IMR-90 (cell line): Measurements from ENCODE around the gene DNAJC19. TPM values are rescaled to one million over a fixed set of nuclear protein-coding genes. Genes with fewer than 3 reads are reported as not detected.

Experiments
- ATAC-seq: fragments of 200-7000 bp; cut with Tn5 transposase; 2 replicates; pipeline ENCODE4 v1.9.1; 2020; ENCODE audit warnings: low read depth, mild to moderate bottlenecking, moderate library complexity
- BruUV-seq: library from RNA; stranded (reverse); fragments of 400-500 nt; replicated peaks from 2 replicates; lab custom pipeline; 2021; lab: Mats Ljungman, UMichigan
- CTCF ChIA-PET: fragments of 300-600 bp; formaldehyde crosslinking; extraction: SDS; loops from one replicate; lab custom pipeline; 2021; ENCODE audit warnings: antibody characterized with exemption; lab: Yijun Ruan, JAX
- POLR2A ChIA-PET: fragments of 300-600 bp; sonication (Branson Sonifier 250); formaldehyde crosslinking; loops from one replicate; lab custom pipeline; 2022; ENCODE audit warnings: antibody characterized with exemption; ENCODE audit not compliant: unreplicated experiment; lab: Charles Lee
- DNase-seq: peaks from one replicate; pipeline ENCODE4 v3.0.0; 2013
- H2AFZ ChIP-seq: replicated peaks from 2 replicates; pipeline ENCODE3; 2013; ENCODE audit warnings: low read length, mild to moderate bottlenecking; ENCODE audit not compliant: poor library complexity
- H2AK5ac ChIP-seq: 2 replicates; pipeline ENCODE4 v1.6.1; 2013; ENCODE audit warnings: low read depth, low read length, inconsistent platforms
- H2AK9ac ChIP-seq: replicated peaks from 2 replicates; pipeline ENCODE3; 2013; ENCODE audit warnings: mild to moderate bottlenecking, low read depth, low read length, moderate library complexity; ENCODE audit not compliant: poor library complexity
- H2BK120ac ChIP-seq: 2 replicates; pipeline ENCODE4 v1.6.1; 2013; ENCODE audit warnings: low read depth, low read length, inconsistent platforms
- H2BK15ac ChIP-seq: 3 replicates; pipeline ENCODE4 v1.6.1; 2013; ENCODE audit warnings: low read depth, low read length, inconsistent platforms
- H2BK20ac ChIP-seq: 2 replicates; pipeline ENCODE4 v1.6.1; 2013; ENCODE audit warnings: low read depth, mild to moderate bottlenecking, inconsistent platforms, low read length, moderate library complexity
- H2BK5ac ChIP-seq: 2 replicates; pipeline ENCODE4 v1.6.1; 2013; ENCODE audit warnings: mild to moderate bottlenecking, low read depth, low read length, inconsistent platforms; ENCODE audit not compliant: poor library complexity, severe bottlenecking
- H3K14ac ChIP-seq: replicated peaks from 2 replicates; pipeline ENCODE4 v1.6.1; 2013; ENCODE audit warnings: low read depth, low read length, inconsistent platforms
- H3K18ac ChIP-seq: 2 replicates; pipeline ENCODE4 v1.6.1; 2013; ENCODE audit warnings: low read depth, low read length, control low read depth
- H3K23ac ChIP-seq: 2 replicates; pipeline ENCODE4 v1.6.1; 2013; ENCODE audit warnings: low read depth, low read length, inconsistent platforms
- H3K27ac ChIP-seq: 2 replicates; pipeline ENCODE4 v1.5.1; 2013; ENCODE audit warnings: mild to moderate bottlenecking, control low read depth, low read length; ENCODE audit not compliant: insufficient read depth
- H3K27me3 ChIP-seq: 2 replicates; pipeline ENCODE4 v1.6.1; 2013; ENCODE audit warnings: low read length; ENCODE audit not compliant: control insufficient read depth, insufficient read depth
- H3K36me3 ChIP-seq: 2 replicates; pipeline ENCODE4 v1.6.1; 2013; ENCODE audit warnings: low read length, mixed read lengths; ENCODE audit not compliant: control insufficient read depth, insufficient read depth
- H3K4ac ChIP-seq: 2 replicates; pipeline ENCODE4 v1.6.1; 2013; ENCODE audit warnings: low read depth, low read length, inconsistent platforms
- H3K4me1 ChIP-seq: 2 replicates; pipeline ENCODE4 v1.6.1; 2013; ENCODE audit warnings: low read length, mixed read lengths; ENCODE audit not compliant: control insufficient read depth, insufficient read depth
- H3K4me2 ChIP-seq: 2 replicates; pipeline ENCODE4 v1.6.1; 2013; ENCODE audit warnings: low read depth, mild to moderate bottlenecking, control low read depth, low read length, moderate library complexity
- H3K4me3 ChIP-seq: 2 replicates; pipeline ENCODE4 v1.5.1; 2013; ENCODE audit warnings: low read depth, mild to moderate bottlenecking, control low read depth, low read length, moderate library complexity; ENCODE audit not compliant: insufficient read depth
- H3K56ac ChIP-seq: 2 replicates; pipeline ENCODE4 v1.6.1; 2013; ENCODE audit warnings: low read length, inconsistent platforms; ENCODE audit not compliant: insufficient read depth; ENCODE audit errors: extremely low read depth
- H3K79me1 ChIP-seq, 2 experiments: 2 replicates each; pipeline ENCODE4 v1.6.1; 2013; ENCODE audit warnings: low read length in 2 of 2, inconsistent platforms in 1 of 2, low read depth in 1 of 2
- H3K9ac ChIP-seq: 2 replicates; pipeline ENCODE4 v1.6.1; 2013; ENCODE audit warnings: low read depth, low read length, control low read depth
- H3K9me1 ChIP-seq: 2 replicates; pipeline ENCODE4 v1.6.1; 2013; ENCODE audit warnings: low read length, inconsistent platforms; ENCODE audit not compliant: insufficient read depth
- H3K9me3 ChIP-seq: 2 replicates; pipeline ENCODE4 v1.6.1; 2013; ENCODE audit warnings: low read length; ENCODE audit not compliant: control insufficient read depth, insufficient read depth
- H4K20me1 ChIP-seq: 2 replicates; pipeline ENCODE4 v1.6.1; 2013; ENCODE audit warnings: low read length, inconsistent platforms; ENCODE audit not compliant: insufficient read depth
- H4K5ac ChIP-seq: 2 replicates; pipeline ENCODE4 v1.6.1; 2013; ENCODE audit warnings: mild to moderate bottlenecking, low read depth, low read length, control low read depth
- H4K8ac ChIP-seq, 2 experiments: 2 replicates each; pipeline ENCODE4 v1.6.1; 2013; ENCODE audit warnings: low read depth in 2 of 2, low read length in 2 of 2, control low read depth in 1 of 2, inconsistent platforms in 1 of 2
- H4K91ac ChIP-seq: 2 replicates; pipeline ENCODE4 v1.6.1; 2013; ENCODE audit warnings: low read depth, low read length, inconsistent platforms; ENCODE audit not compliant: insufficient read depth
- BHLHE40 ChIP-seq: fragments of 150-350 bp; IDR thresholded peaks from 2 replicates; pipeline ENCODE4 v1.6.1; 2016; ENCODE audit warnings: mild to moderate bottlenecking, low read depth, low read length
- CTCF ChIP-seq: conservative IDR thresholded peaks from 2 replicates; pipeline ENCODE4 v1.5.1; 2012; ENCODE audit warnings: mild to moderate bottlenecking, low read depth, low read length, improper control_type of control experiment
- ELK1 ChIP-seq: fragments of 150-350 bp; IDR thresholded peaks from 2 replicates; pipeline ENCODE4 v1.6.1; 2016; ENCODE audit warnings: low read depth, mild to moderate bottlenecking, low read length, moderate library complexity, borderline replicate concordance
- FOS ChIP-seq: fragments of 150-350 bp; IDR thresholded peaks from 2 replicates; pipeline ENCODE4 v1.6.1; 2016; ENCODE audit warnings: low read depth, low read length
- MAZ ChIP-seq: IDR thresholded peaks from 2 replicates; pipeline ENCODE4 v1.6.1; 2012; ENCODE audit warnings: low read depth, mild to moderate bottlenecking, low read length, improper control_type of control experiment, moderate library complexity, borderline replicate concordance
- MXI1 ChIP-seq: IDR thresholded peaks from 2 replicates; pipeline ENCODE4 v1.6.1; 2012; ENCODE audit warnings: low read depth, mild to moderate bottlenecking, low read length, moderate library complexity, borderline replicate concordance
- POLR2A ChIP-seq: IDR thresholded peaks from 2 replicates; pipeline ENCODE4 v1.6.1; 2012; ENCODE audit warnings: mild to moderate bottlenecking, low read depth, low read length
- RAD21 ChIP-seq: IDR thresholded peaks from 2 replicates; pipeline ENCODE4 v1.6.1; 2012; ENCODE audit warnings: low read length, improper control_type of control experiment
- RCOR1 ChIP-seq: IDR thresholded peaks from 2 replicates; pipeline ENCODE4 v1.6.1; 2012; ENCODE audit warnings: mild to moderate bottlenecking, low read length, improper control_type of control experiment; ENCODE audit not compliant: insufficient replicate concordance
- RFX5 ChIP-seq: IDR thresholded peaks from 2 replicates; pipeline ENCODE4 v1.8.0; 2012; ENCODE audit warnings: low read depth, mild to moderate bottlenecking, low read length, moderate library complexity
- SMC3 ChIP-seq: fragments of 150-350 bp; IDR thresholded peaks from 2 replicates; pipeline ENCODE4 v1.6.1; 2016; ENCODE audit warnings: low read depth, mild to moderate bottlenecking, antibody characterized with exemption, low read length, moderate library complexity
- WGBS, 2 experiments: methylation state at CpG; one replicate each; pipeline versions ENCODE4 v1.1.5 to v1.1.7; 2013; ENCODE audit warnings: missing lambda C conversion rate in 2 of 2; ENCODE audit not compliant: insufficient read length in 1 of 2; ENCODE audit errors: extremely low coverage in 2 of 2; 5-methylcytosine and 5-hydroxymethylcytosine counted together
- dilution Hi-C: fragments of 300-500 bp; cut with HindIII; formaldehyde crosslinking; loops from one replicate; pipeline ENCODE4 v1.14.3; 2018; ENCODE audit warnings: low sequenced_read_pairs; ENCODE audit not compliant: unreplicated experiment
- in situ Hi-C: fragments of 300-500 bp; cut with MboI; formaldehyde crosslinking; loops from 3 replicates; pipeline ENCODE4 v1.14.3; 2019; ENCODE audit warnings: low sequenced_read_pairs, inconsistent platforms, mixed read lengths
- intact Hi-C: fragments of 100-400 bp; cut with micrococcal nuclease; formaldehyde crosslinking; loops from 2 replicates; pipeline ENCODE4 v1.10.0; 2022
- polyA plus RNA-seq, 3 experiments: library from polyadenylated mRNA; depleted of rRNA; stranded (reverse); fragments of >200 nt; gene quantifications; 2 replicates each; pipeline ENCODE4 v1.2.3, GENCODE V29; 2012; ENCODE audit warnings: low replicate concordance in 1 of 3
- total RNA-seq: library from RNA; depleted of rRNA; stranded (reverse); fragments of >200 nt; gene quantifications from 2 replicates; pipeline ENCODE4 v1.2.3, GENCODE V29; 2012
- TF ChIP-seq, protein P1 (sequence below): fragments of 150-350 bp; IDR thresholded peaks from 2 replicates; pipeline ENCODE4 v1.6.1; 2017; ENCODE audit warnings: mild to moderate bottlenecking, antibody characterized with exemption, low read length, low read depth

DNAJC19 gene
- total and polyA plus RNA-seq, 2 of the 4 experiments (the other 2 are of a cell fraction): 16.0 to 39.4 TPM

GRCh38 chr3:180970931-180971330, 18.6 kb downstream of the DNAJC19 start:
- ATAC-seq: no peak
- H3K27ac ChIP-seq: no peak overlapping the region
- in situ Hi-C loops: loop anchor here (25.0 kb wide), 1 partner anchor 1384 kb away; no protein-coding TSS in a partner anchor
- H3K9me3 ChIP-seq: no peaks in the 10 kb centered on the region
- intact Hi-C loops: loop anchor here (5.0 to 10.0 kb wide), 2 partner anchors 39 to 356 kb away; no protein-coding TSS in a partner anchor
- peaks cover 23% of the 10 kb centered on the region for H3K36me3 ChIP-seq
- H2AK9ac ChIP-seq: no peak overlapping the region
- no peak overlapping the region for H3K18ac ChIP-seq
- no peaks in the 10 kb centered on the region for H4K20me1 ChIP-seq
- no peak overlapping the region for H3K56ac ChIP-seq
- no peak overlapping the region for H2BK20ac ChIP-seq
- dilution Hi-C loops: no loop called here
- H4K5ac ChIP-seq: no peak overlapping the region
- H3K23ac ChIP-seq: no peak overlapping the region
- no peaks in the 10 kb centered on the region for H3K4me1 ChIP-seq
- H2BK5ac ChIP-seq: no peak overlapping the region
- H2BK120ac ChIP-seq: no peak overlapping the region
- H4K91ac ChIP-seq: no peak overlapping the region
- H4K8ac ChIP-seq: no peak overlapping the region
- DNase-seq: no peak
- 0 out of 2 replicates have a peak, but pooled peaks cover 4% of the 10 kb centered on the region for H3K9me1 ChIP-seq
- no CpG with 5 or more reads among the region's 6 CpGs for WGBS, 2 experiments
- ChIA-PET CTCF (no interaction called here), POLR2A (interaction anchor here (0.6 kb wide), 1 partner anchor 10 kb away, joined by 4 read pairs; no protein-coding TSS in a partner anchor)
- no peaks in the 10 kb centered on the region for H3K27me3 ChIP-seq
- no peak overlapping the region for H3K9ac ChIP-seq
- no peak overlapping the region for H2BK15ac ChIP-seq
- no peak overlapping the region for H2AFZ ChIP-seq
- no peak overlapping the region for H3K4ac ChIP-seq
- H3K4me2 ChIP-seq: no peak overlapping the region
- no peak overlapping the region for H3K14ac ChIP-seq
- TF ChIP-seq, protein P1, sequence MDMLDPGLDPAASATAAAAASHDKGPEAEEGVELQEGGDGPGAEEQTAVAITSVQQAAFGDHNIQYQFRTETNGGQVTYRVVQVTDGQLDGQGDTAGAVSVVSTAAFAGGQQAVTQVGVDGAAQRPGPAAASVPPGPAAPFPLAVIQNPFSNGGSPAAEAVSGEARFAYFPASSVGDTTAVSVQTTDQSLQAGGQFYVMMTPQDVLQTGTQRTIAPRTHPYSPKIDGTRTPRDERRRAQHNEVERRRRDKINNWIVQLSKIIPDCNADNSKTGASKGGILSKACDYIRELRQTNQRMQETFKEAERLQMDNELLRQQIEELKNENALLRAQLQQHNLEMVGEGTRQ: no peak
- TF ChIP-seq ELK1: no peak
- no peak for TF ChIP-seq RFX5
- no peak for TF ChIP-seq POLR2A
- TF ChIP-seq MAZ: no peak
- TF ChIP-seq CTCF: no peak
- no peak for TF ChIP-seq RAD21
- no peak for TF ChIP-seq RCOR1
- TF ChIP-seq FOS: no peak
- TF ChIP-seq SMC3: no peak
- no peak for TF ChIP-seq MXI1
- TF ChIP-seq BHLHE40: no peak
- peaks cover 5 to 13% of the 10 kb centered on the region in 2 experiments; a peak in 2 of 4 replicates for H3K79me1 ChIP-seq
- H2AK5ac ChIP-seq: no peak overlapping the region
- no peak overlapping the region for H3K4me3 ChIP-seq
- no TSS peak for BruUV-seq
